ENCODE data around the gene KCTD7. TPM values are rescaled to one million over a fixed set of nuclear protein-coding genes. Genes with fewer than 3 reads are reported as not detected.

Gene KCTD7
- polyA plus RNA-seq, 1 donor (not counting 4 experiments of a cell fraction or from before 2014, with no cell fraction given) = 3.7 TPM

- Histone ChIP-seq H3K4me1 (ENCODE audit: control insufficient read depth, extremely low read depth, insufficient read depth, low read length) (no peaks in the 10 kb centered on the region), H3K79me2 (ENCODE audit: control insufficient read depth, insufficient read depth, low read length) (peaks cover 46% of the 10 kb centered on the region), H3K27me3 (ENCODE audit: control insufficient read depth, extremely low read depth, insufficient read depth, low read length) (no peaks in the 10 kb centered on the region), H2AFZ (ENCODE audit: control insufficient read depth, low read length) (no peak overlapping the region), H3K9ac (ENCODE audit: control insufficient read depth, extremely low read depth, insufficient read depth, low read length) (no peak overlapping the region), H3K9me1 (ENCODE audit: control insufficient read depth, extremely low read depth, insufficient read depth, low read length) (peaks cover 3% of the 10 kb centered on the region), H3K4me2 (ENCODE audit: control insufficient read depth, extremely low read depth, insufficient read depth, low read depth, low read length) (no peak overlapping the region), H3K9me3 (ENCODE audit: control insufficient read depth, low read depth, low read length) (no peaks in the 10 kb centered on the region), H3K27ac (ENCODE audit: control insufficient read depth, insufficient read depth, low read length) (no peak overlapping the region), H3K36me3 (ENCODE audit: control insufficient read depth in 2 of 2, extremely low read depth in 1 of 2, insufficient read depth in 2 of 2, low read length in 2 of 2) (peaks cover 4 to 5% of the 10 kb centered on the region in 2 experiments), H3K4me3 (ENCODE audit: control insufficient read depth in 2 of 3, extremely low read depth in 1 of 3, insufficient read depth in 2 of 3, low read depth in 1 of 3, low read length in 3 of 3) (no peak overlapping the region), H4K20me1 (ENCODE audit: control insufficient read depth, extremely low read depth, insufficient read depth, low read length) (peaks cover 10% of the 10 kb centered on the region)
- DNase-seq (ENCODE audit: low read depth, low spot score) (no peak), FAIRE-seq (no peak)
- dilution Hi-C loops (cut with MboI; ENCODE audit: extremely low pct_ligation_motif_present, low sequenced_read_pairs) = no loop called here
- TF ChIP-seq EZH2 (IDR thresholded peaks at IDR 0.05; ENCODE audit: low read length) (no peak), CTCF (optimal IDR thresholded peaks at IDR 0.05 in 1 of 3, IDR thresholded peaks at IDR 0.05 in 1 of 3, conservative IDR thresholded peaks at IDR 0.05 in 1 of 3; ENCODE audit: extremely low read depth in 1 of 3, insufficient read depth in 2 of 3, low read length in 3 of 3) (no peak)
These were observed 36.1 kb downstream of the KCTD7 start for GRCh38 chr7:66664590-66665293.

- dilution Hi-C loops (cut with MboI; ENCODE audit: extremely low pct_ligation_motif_present, low sequenced_read_pairs) = no loop called here
- Histone ChIP-seq H3K79me2 (ENCODE audit: control insufficient read depth, insufficient read depth, low read length) (peaks cover 41% of the 10 kb centered on the region), H4K20me1 (ENCODE audit: control insufficient read depth, extremely low read depth, insufficient read depth, low read length) (peaks cover 10% of the 10 kb centered on the region), H3K4me2 (ENCODE audit: control insufficient read depth, extremely low read depth, insufficient read depth, low read depth, low read length) (no peak overlapping the region), H3K4me3 (ENCODE audit: control insufficient read depth in 2 of 3, extremely low read depth in 1 of 3, insufficient read depth in 2 of 3, low read depth in 1 of 3, low read length in 3 of 3) (no peak overlapping the region), H3K9me3 (ENCODE audit: control insufficient read depth, low read depth, low read length) (no peaks in the 10 kb centered on the region), H3K27ac (ENCODE audit: control insufficient read depth, insufficient read depth, low read length) (no peak overlapping the region), H2AFZ (ENCODE audit: control insufficient read depth, low read length) (no peak overlapping the region), H3K9me1 (ENCODE audit: control insufficient read depth, extremely low read depth, insufficient read depth, low read length) (peaks cover 3% of the 10 kb centered on the region), H3K27me3 (ENCODE audit: control insufficient read depth, extremely low read depth, insufficient read depth, low read length) (no peaks in the 10 kb centered on the region), H3K36me3 (ENCODE audit: control insufficient read depth in 2 of 2, extremely low read depth in 1 of 2, insufficient read depth in 2 of 2, low read length in 2 of 2) (peaks cover 4 to 5% of the 10 kb centered on the region in 2 experiments), H3K4me1 (ENCODE audit: control insufficient read depth, extremely low read depth, insufficient read depth, low read length) (no peaks in the 10 kb centered on the region), H3K9ac (ENCODE audit: control insufficient read depth, extremely low read depth, insufficient read depth, low read length) (no peak overlapping the region)
- DNase-seq (ENCODE audit: low read depth, low spot score) (no peak), FAIRE-seq (no peak)
- TF ChIP-seq EZH2 (IDR thresholded peaks at IDR 0.05; ENCODE audit: low read length) = no peak
- TF ChIP-seq CTCF (optimal IDR thresholded peaks at IDR 0.05 in 1 of 3, IDR thresholded peaks at IDR 0.05 in 1 of 3, conservative IDR thresholded peaks at IDR 0.05 in 1 of 3; ENCODE audit: extremely low read depth in 1 of 3, insufficient read depth in 2 of 3, low read length in 3 of 3) = no peak
These were observed 37.8 kb downstream of the KCTD7 start for GRCh38 chr7:66666313-66666952.
